Peyer's patch (tissue), 4 donors: Measurements from ENCODE around the gene GOLT1A.
"Not testable (repeated sequence)": the region's sequence is repeated elsewhere in the genome, so short reads cannot be mapped to it uniquely, and the experiment has no call there.

ENCODE experiments used
- POLR2A ChIP-seq, 2 donors: fragments of 450-650 bp; IDR thresholded peaks; one replicate each; pipeline ENCODE4 v1.5.1; 2017; ENCODE audit warnings: antibody characterized with exemption in 2 of 2, mild to moderate bottlenecking in 2 of 2, moderate library complexity in 2 of 2
- TF ChIP-seq, protein P1 (sequence below), 6 experiments: fragments of 450-650 bp in 4 of 6; fragments of 200-600 bp in 2 of 6; sonication (generic) in 1 of 6; IDR thresholded peaks; one replicate each; pipeline ENCODE4 v1.5.1; 2017 to 2019; ENCODE audit warnings: antibody characterized with exemption in 6 of 6, mild to moderate bottlenecking in 3 of 6, moderate library complexity in 1 of 6

DNA sequence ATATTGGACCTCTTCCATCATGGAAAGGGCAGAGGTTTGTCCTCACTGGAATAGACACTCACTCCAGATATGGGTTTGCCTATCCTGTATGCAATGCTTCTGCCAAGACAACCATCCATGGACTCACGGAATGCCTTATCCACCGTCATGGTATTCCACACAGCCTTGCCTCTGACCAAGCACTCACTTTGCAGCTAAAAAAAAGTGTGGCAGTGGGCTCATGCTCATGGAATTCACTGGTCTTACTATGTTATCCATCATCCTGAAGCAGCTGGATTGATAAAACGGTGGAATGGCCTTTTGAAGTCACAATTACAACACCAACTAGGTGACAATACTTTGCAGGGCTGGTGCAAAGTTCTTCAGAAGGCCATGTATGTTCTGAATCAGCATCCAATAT, 25.6 kb upstream of the GOLT1A start:
- TF ChIP-seq POLR2A (IDR thresholded peaks at IDR 0.05): not testable (repeated sequence)
- TF ChIP-seq, protein P1, sequence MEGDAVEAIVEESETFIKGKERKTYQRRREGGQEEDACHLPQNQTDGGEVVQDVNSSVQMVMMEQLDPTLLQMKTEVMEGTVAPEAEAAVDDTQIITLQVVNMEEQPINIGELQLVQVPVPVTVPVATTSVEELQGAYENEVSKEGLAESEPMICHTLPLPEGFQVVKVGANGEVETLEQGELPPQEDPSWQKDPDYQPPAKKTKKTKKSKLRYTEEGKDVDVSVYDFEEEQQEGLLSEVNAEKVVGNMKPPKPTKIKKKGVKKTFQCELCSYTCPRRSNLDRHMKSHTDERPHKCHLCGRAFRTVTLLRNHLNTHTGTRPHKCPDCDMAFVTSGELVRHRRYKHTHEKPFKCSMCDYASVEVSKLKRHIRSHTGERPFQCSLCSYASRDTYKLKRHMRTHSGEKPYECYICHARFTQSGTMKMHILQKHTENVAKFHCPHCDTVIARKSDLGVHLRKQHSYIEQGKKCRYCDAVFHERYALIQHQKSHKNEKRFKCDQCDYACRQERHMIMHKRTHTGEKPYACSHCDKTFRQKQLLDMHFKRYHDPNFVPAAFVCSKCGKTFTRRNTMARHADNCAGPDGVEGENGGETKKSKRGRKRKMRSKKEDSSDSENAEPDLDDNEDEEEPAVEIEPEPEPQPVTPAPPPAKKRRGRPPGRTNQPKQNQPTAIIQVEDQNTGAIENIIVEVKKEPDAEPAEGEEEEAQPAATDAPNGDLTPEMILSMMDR (IDR thresholded peaks at IDR 0.05): not testable (repeated sequence)
